ENCODE data around the gene OSGEPL1. TPM values are rescaled to one million over a fixed set of nuclear protein-coding genes. Genes with fewer than 3 reads are reported as not detected.
A peak's percentile ranks its signal among the peaks of the same experiment; 100 is the strongest.

OSGEPL1 gene
- 10 to 100 TPM in 1 of 2 experiments, 1 to 10 TPM in 1; 9.8 to 11.6 TPM for total RNA-seq

DNA sequence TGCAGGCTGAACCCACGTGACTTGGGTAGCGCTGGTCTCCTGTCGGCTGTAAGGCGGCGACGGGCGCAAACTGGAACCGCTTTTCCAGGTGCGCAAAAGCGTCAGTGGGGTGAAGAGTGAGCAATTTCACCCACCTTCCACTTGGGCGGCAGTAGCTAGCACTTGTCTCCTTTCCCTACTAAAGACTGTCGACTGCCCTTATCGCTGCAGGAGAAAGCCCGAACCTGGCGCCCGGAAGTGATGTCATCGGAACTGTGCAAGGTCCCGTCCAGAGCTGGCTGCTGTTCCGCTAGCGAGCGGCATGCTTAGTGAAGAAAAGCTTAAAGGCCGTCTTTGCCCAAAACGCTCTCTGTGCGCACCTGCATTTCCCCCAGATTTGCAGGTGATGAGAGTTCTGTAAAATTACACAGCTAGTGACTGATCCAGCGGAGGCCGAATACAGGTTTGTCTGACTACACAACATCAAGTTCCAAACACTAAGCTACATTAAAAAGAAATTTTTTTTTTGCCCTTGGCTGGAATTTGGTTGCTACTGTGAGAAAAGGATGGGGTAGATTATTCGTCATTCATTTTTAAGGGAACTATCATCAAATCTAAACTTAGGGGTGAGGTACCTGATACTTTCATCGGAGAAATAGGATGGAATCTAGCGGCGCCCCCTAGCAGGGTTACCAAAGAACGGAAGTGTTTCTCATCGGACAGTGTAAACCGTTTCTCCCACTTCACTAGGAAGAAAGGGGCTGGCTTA is at the start of gene OSGEPL1:
Gene OSGEPL1 (minus strand): TSS at position 242 of the 748 bp plus-strand sequence. CDS start 1,152 bp downstream, outside the sequence.
- H3K27ac Mint-ChIP-seq: peak within 1 kb of the TSS; percentile 96
- H3K9me3 Mint-ChIP-seq (ENCODE audit: low read depth): no peaks in the 10 kb centered on the region
- ATAC-seq: peak; percentile 97
- peak within 1 kb of the TSS; percentile 89 for H3K4me3 Mint-ChIP-seq
- intact Hi-C loops (cut with DNase I, micrococcal nuclease): loop anchor here (1.0 to 5.0 kb wide), 8 partner anchors 22 to 1120 kb away; partner anchors contain the start of genes ASNSD1 (in 2 of the 2), ORMDL1 (in 2 of the 2), PMS1 (in 2 of the 2) and ANKAR (in 1 of the 2)
- CTCF ChIA-PET: interaction anchor here (0.6 to 4.9 kb wide), 21 partner anchors 10 to 1304 kb away, joined by 3 to 53 read pairs (median 4); partner anchors contain the start of genes ANKAR, ASNSD1, ORMDL1 and PMS1
- peak; percentile 96 for DNase-seq
- POLR2A ChIA-PET: interaction anchor here (0.6 to 1.2 kb wide), 6 partner anchors 9 to 223 kb away, joined by 3 to 7 read pairs (median 3); partner anchors contain the start of genes ORMDL1 and PMS1
- H3K36me3 Mint-ChIP-seq (ENCODE audit: low read depth): peaks cover 15% of the 10 kb centered on the region
- H3K27me3 Mint-ChIP-seq: no peaks in the 10 kb centered on the region
- peaks cover 15% of the 10 kb centered on the region for H3K4me1 Mint-ChIP-seq

GRCh38 chr2:189803431-189803830 is 40.8 kb upstream of the OSGEPL1 start:
- Mint-ChIP-seq H3K4me3 (no peak overlapping the region), H3K27me3 (no peaks in the 10 kb centered on the region), H3K9me3 (ENCODE audit: low read depth) (no peaks in the 10 kb centered on the region), H3K36me3 (ENCODE audit: low read depth) (peaks cover 22% of the 10 kb centered on the region), H3K27ac (no peak overlapping the region), H3K4me1 (peaks cover 6% of the 10 kb centered on the region)
- no peak for ATAC-seq
- no peak for DNase-seq
- CTCF ChIA-PET: no interaction called here
- intact Hi-C loops (cut with DNase I, micrococcal nuclease): no loop called here
- POLR2A ChIA-PET: no interaction called here

- no peak overlapping the region for H3K27ac Mint-ChIP-seq
- DNase-seq (no peak), ATAC-seq (peak; percentile 60)
- intact Hi-C loops (cut with DNase I, micrococcal nuclease): no loop called here
- H3K9me3 Mint-ChIP-seq (ENCODE audit: low read depth): no peaks in the 10 kb centered on the region
- CTCF ChIA-PET: interaction anchor here (1.1 to 1.2 kb wide), 2 partner anchors 52 to 266 kb away, joined by 3 to 4 read pairs; no protein-coding TSS in a partner anchor
- H3K4me3 Mint-ChIP-seq: no peak overlapping the region
- no peaks in the 10 kb centered on the region for H3K27me3 Mint-ChIP-seq
- POLR2A ChIA-PET: no interaction called here
- peaks cover 24% of the 10 kb centered on the region for H3K36me3 Mint-ChIP-seq (ENCODE audit: low read depth)
- H3K4me1 Mint-ChIP-seq: peaks cover 10% of the 10 kb centered on the region
Observed at GRCh38 chr2:189802396-189802912, 39.9 kb upstream of the OSGEPL1 start.

GRCh38 chr2:189799531-189799930 is 36.9 kb upstream of the OSGEPL1 start:
- POLR2A ChIA-PET: no interaction called here
- CTCF ChIA-PET: interaction anchor here (0.8 to 0.9 kb wide), 2 partner anchors 9 to 269 kb away, joined by 3 read pairs; no protein-coding TSS in a partner anchor
- intact Hi-C loops (cut with DNase I, micrococcal nuclease): loop anchor here (2.0 to 5.0 kb wide), 2 partner anchors 271 to 273 kb away; no protein-coding TSS in a partner anchor
- no peak for DNase-seq
- no peak for ATAC-seq
- Mint-ChIP-seq H3K4me1 (peaks cover 10% of the 10 kb centered on the region), H3K27ac (no peak overlapping the region), H3K4me3 (no peak overlapping the region), H3K36me3 (ENCODE audit: low read depth) (peaks cover 27% of the 10 kb centered on the region), H3K27me3 (no peaks in the 10 kb centered on the region), H3K9me3 (ENCODE audit: low read depth) (no peaks in the 10 kb centered on the region)

DNA sequence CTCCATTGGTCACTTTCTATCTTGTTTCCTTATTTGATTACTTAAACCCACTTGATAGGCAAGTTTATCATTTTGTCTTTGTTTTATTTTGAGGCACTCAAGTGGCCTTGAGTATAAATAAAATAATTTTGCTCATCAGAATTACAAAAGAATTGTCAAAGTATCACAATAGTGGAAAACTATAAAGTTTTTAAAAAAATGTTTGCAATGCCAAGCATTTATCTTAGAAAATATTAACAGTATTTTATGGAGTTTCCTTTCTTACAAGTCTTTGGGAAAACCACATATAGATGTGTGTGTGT is 36.4 kb upstream of the OSGEPL1 start:
- POLR2A ChIA-PET: interaction anchor here (0.7 kb wide), 1 partner anchor 133 kb away, joined by 3 read pairs; no protein-coding TSS in a partner anchor
- CTCF ChIA-PET: interaction anchor here (0.6 to 1.6 kb wide), 11 partner anchors 9 to 519 kb away, joined by 3 to 6 read pairs (median 3); partner anchors contain the start of gene OSGEPL1
- no peak overlapping the region for H3K4me3 Mint-ChIP-seq
- no peak overlapping the region for H3K27ac Mint-ChIP-seq
- peaks cover 10% of the 10 kb centered on the region for H3K4me1 Mint-ChIP-seq
- H3K36me3 Mint-ChIP-seq (ENCODE audit: low read depth): peaks cover 32% of the 10 kb centered on the region
- intact Hi-C loops (cut with DNase I, micrococcal nuclease): loop anchor here (2.0 to 5.0 kb wide), 2 partner anchors 272 to 273 kb away; no protein-coding TSS in a partner anchor
- ATAC-seq: no peak
- no peaks in the 10 kb centered on the region for H3K27me3 Mint-ChIP-seq
- no peak for DNase-seq
- no peaks in the 10 kb centered on the region for H3K9me3 Mint-ChIP-seq (ENCODE audit: low read depth)

- POLR2A ChIA-PET: interaction anchor here (0.7 kb wide), 1 partner anchor 133 kb away, joined by 3 read pairs; no protein-coding TSS in a partner anchor
- Mint-ChIP-seq H3K4me1 (peaks cover 10% of the 10 kb centered on the region), H3K9me3 (ENCODE audit: low read depth) (no peaks in the 10 kb centered on the region), H3K27ac (no peak overlapping the region), H3K27me3 (no peaks in the 10 kb centered on the region), H3K36me3 (ENCODE audit: low read depth) (peaks cover 34% of the 10 kb centered on the region), H3K4me3 (no peak overlapping the region)
- intact Hi-C loops (cut with DNase I, micrococcal nuclease): loop anchor here (2.0 to 5.0 kb wide), 2 partner anchors 272 to 274 kb away; no protein-coding TSS in a partner anchor
- CTCF ChIA-PET: interaction anchor here (0.6 to 1.6 kb wide), 11 partner anchors 9 to 520 kb away, joined by 3 to 6 read pairs (median 3); partner anchors contain the start of gene OSGEPL1
- ATAC-seq: peak; percentile 68
- no peak for DNase-seq
Observed at GRCh38 chr2:189798312-189799029, 35.9 kb upstream of the OSGEPL1 start.

DNA sequence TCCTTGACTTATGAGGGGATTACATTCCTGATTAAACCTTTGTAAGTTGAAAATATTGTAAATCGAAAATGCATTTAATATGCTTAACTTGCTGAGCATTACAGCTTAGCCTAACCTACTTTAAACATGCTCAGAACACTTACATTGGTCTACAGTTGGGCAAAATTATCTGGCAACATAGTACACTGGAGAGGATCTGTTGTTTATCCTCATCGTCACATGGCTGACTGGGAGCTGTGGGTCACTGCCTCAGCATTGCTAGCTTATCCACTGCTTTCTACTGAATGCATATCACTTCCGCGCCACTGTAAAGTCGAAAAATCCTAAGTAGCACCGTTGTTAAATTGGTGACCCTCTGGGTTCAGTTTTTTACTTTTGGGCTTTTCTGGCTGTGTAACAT is 35.3 kb upstream of the OSGEPL1 start:
- Mint-ChIP-seq H3K9me3 (ENCODE audit: low read depth) (no peaks in the 10 kb centered on the region), H3K27me3 (no peaks in the 10 kb centered on the region), H3K36me3 (ENCODE audit: low read depth) (peaks cover 38% of the 10 kb centered on the region), H3K4me1 (peaks cover 10% of the 10 kb centered on the region), H3K27ac (no peak overlapping the region), H3K4me3 (no peak overlapping the region)
- POLR2A ChIA-PET: no interaction called here
- intact Hi-C loops (cut with DNase I, micrococcal nuclease): loop anchor here (2.0 to 5.0 kb wide), 2 partner anchors 273 to 274 kb away; no protein-coding TSS in a partner anchor
- CTCF ChIA-PET: interaction anchor here (1.4 to 1.6 kb wide), 4 partner anchors 8 to 243 kb away, joined by 3 to 5 read pairs (median 3); no protein-coding TSS in a partner anchor
- ATAC-seq (no peak), DNase-seq (no peak)

DNA sequence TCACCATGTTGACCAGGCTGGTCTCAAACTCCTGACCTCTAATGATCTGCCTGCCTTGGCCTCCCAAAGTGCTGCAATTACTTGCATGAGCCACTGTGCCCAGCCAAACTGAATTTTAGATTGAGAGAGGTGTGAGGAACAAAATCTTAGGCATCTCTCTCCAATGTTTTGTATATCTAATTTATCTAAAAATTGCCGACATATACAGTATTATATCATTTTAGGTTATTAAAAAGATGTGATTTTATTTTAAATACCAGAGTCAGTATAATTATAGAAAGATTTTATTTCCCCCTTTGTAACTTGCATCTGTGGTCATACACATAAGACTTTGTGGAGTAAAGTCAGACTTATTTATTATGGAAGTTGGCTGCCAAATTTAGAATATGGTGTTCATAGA is 31.7 kb upstream of the OSGEPL1 start:
- H3K36me3 Mint-ChIP-seq (ENCODE audit: low read depth): peaks cover 46% of the 10 kb centered on the region
- H3K4me3 Mint-ChIP-seq: no peak overlapping the region
- intact Hi-C loops (cut with DNase I, micrococcal nuclease): no loop called here
- peaks cover 15% of the 10 kb centered on the region for H3K4me1 Mint-ChIP-seq
- ChIA-PET CTCF (interaction anchor here (1.4 kb wide), 1 partner anchor 32 kb away, joined by 4 read pairs; the partner anchor contains the start of gene OSGEPL1), POLR2A (no interaction called here)
- no peak for DNase-seq
- no peak for ATAC-seq
- no peak overlapping the region for H3K27ac Mint-ChIP-seq
- H3K9me3 Mint-ChIP-seq (ENCODE audit: low read depth): no peaks in the 10 kb centered on the region
- no peaks in the 10 kb centered on the region for H3K27me3 Mint-ChIP-seq

DNA sequence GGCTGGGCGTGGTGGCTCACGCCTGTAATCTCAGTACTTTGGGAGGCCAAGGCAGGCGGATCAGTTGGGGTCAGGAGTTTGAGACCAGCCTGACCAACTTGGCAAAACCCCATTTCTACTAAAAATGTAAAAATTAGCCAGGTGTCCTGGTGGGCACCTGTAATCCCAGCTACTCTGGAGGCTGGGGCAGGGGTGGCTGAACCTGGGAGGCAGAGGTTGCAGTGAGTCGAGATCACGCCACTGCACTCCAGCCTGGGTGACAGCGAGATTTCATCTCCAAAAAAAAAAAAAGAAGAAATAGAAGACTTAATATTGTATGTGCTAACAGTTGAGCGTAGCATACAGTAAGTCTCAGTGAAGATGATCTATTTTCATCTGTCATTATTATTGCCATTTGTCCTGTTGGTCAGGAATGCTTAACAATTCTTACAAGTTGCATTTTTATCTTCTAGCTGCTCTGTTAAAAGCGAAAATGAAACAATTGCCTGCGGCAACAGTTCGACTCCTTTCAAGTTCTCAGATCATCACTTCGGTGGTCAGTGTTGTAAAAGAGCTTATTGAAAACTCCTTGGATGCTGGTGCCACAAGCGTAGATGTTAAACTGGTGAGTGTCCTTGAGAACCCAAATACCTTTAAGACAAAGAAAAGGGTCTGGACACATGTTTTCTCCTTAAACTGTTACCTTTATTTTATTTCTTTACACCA is 28.9 kb upstream of the OSGEPL1 start:
- ChIA-PET POLR2A (no interaction called here), CTCF (interaction anchor here (3.7 kb wide), 1 partner anchor 29 kb away, joined by 14 read pairs; the partner anchor contains the start of gene OSGEPL1)
- Mint-ChIP-seq H3K27ac (peak overlapping the region; percentile 43), H3K4me1 (peaks cover 12% of the 10 kb centered on the region), H3K27me3 (no peaks in the 10 kb centered on the region), H3K36me3 (ENCODE audit: low read depth) (peaks cover 48% of the 10 kb centered on the region), H3K9me3 (ENCODE audit: low read depth) (no peaks in the 10 kb centered on the region), H3K4me3 (no peak overlapping the region)
- no peak for DNase-seq
- ATAC-seq: no peak
- intact Hi-C loops (cut with DNase I, micrococcal nuclease): no loop called here
